ENCODE measurements around the gene CHAD. TPM values are rescaled to one million over a fixed set of nuclear protein-coding genes. Genes with fewer than 3 reads are reported as not detected.

The CHAD gene
- total RNA-seq, 4 donors from 2014 or later = not detected

GRCh38 chr17:50495918-50496317 is 27.2 kb upstream of the CHAD start:
- H3K4me3 ChIP-seq = no peak overlapping the region
- H3K27me3 ChIP-seq = no peaks in the 10 kb centered on the region
- no peaks in the 10 kb centered on the region for H3K36me3 ChIP-seq
- 89 to 100% methylated on average over 5 to 7 of the region's 8 CpGs for WGBS, 2 donors (ENCODE audit: low coverage in 1 of 2)
- TF ChIP-seq CTCF (IDR thresholded peaks at IDR 0.05) (no peak), POLR2AphosphoS5 (IDR thresholded peaks at IDR 0.05) (no peak), POLR2A (IDR thresholded peaks at IDR 0.05) (no peak), EP300 (IDR thresholded peaks at IDR 0.05) (no peak)
- ATAC-seq = no peak
- no peaks in the 10 kb centered on the region for H3K9me3 ChIP-seq
- no peak overlapping the region for H3K27ac ChIP-seq
- H3K4me1 ChIP-seq = no peaks in the 10 kb centered on the region

- no peak overlapping the region for H3K4me3 ChIP-seq
- H3K27me3 ChIP-seq = no peaks in the 10 kb centered on the region
- H3K9me3 ChIP-seq = no peaks in the 10 kb centered on the region
- no peak overlapping the region for H3K27ac ChIP-seq
- no peaks in the 10 kb centered on the region for H3K4me1 ChIP-seq
- TF ChIP-seq EP300 (IDR thresholded peaks at IDR 0.05) = no peak
- TF ChIP-seq POLR2AphosphoS5 (IDR thresholded peaks at IDR 0.05) = no peak
- TF ChIP-seq POLR2A (IDR thresholded peaks at IDR 0.05) = no peak
- no peak for TF ChIP-seq CTCF (IDR thresholded peaks at IDR 0.05)
- H3K36me3 ChIP-seq = no peaks in the 10 kb centered on the region
- 83 to 94% methylated on average over 2 to 4 of the region's 8 CpGs for WGBS, 2 donors (ENCODE audit: low coverage in 1 of 2)
- no peak for ATAC-seq
Measured at GRCh38 chr17:50495217-50495823, 26.6 kb upstream of the CHAD start.

GRCh38 chr17:50493744-50494143 is 25.1 kb upstream of the CHAD start:
- H3K27me3 ChIP-seq = no peaks in the 10 kb centered on the region
- TF ChIP-seq CTCF (IDR thresholded peaks at IDR 0.05) = no peak
- no peak for TF ChIP-seq POLR2A (IDR thresholded peaks at IDR 0.05)
- no peak for TF ChIP-seq POLR2AphosphoS5 (IDR thresholded peaks at IDR 0.05)
- TF ChIP-seq EP300 (IDR thresholded peaks at IDR 0.05) = no peak
- ATAC-seq = no peak
- H3K27ac ChIP-seq = no peak overlapping the region
- no peaks in the 10 kb centered on the region for H3K9me3 ChIP-seq
- H3K4me1 ChIP-seq = no peaks in the 10 kb centered on the region
- 29 to 40% methylated on average over 3 of the region's 3 CpGs for WGBS, 2 donors (ENCODE audit: low coverage in 1 of 2)
- no peaks in the 10 kb centered on the region for H3K36me3 ChIP-seq
- H3K4me3 ChIP-seq = no peak overlapping the region

GRCh38 chr17:50492214-50492613 is 23.5 kb upstream of the CHAD start:
- Histone ChIP-seq H3K4me3 (no peak overlapping the region), H3K36me3 (peaks cover 0 to 10% of the 10 kb centered on the region in 2 donors), H3K4me1 (no peaks in the 10 kb centered on the region), H3K27me3 (no peaks in the 10 kb centered on the region), H3K27ac (no peak overlapping the region), H3K9me3 (no peaks in the 10 kb centered on the region)
- WGBS, 2 donors (ENCODE audit: low coverage in 1 of 2) = 74 to 80% methylated on average over 1 to 8 of the region's 8 CpGs
- no peak for ATAC-seq
- TF ChIP-seq POLR2AphosphoS5 (IDR thresholded peaks at IDR 0.05) = no peak

GRCh38 chr17:50491505-50491904 is 22.8 kb upstream of the CHAD start:
- Histone ChIP-seq H3K4me3 (no peak overlapping the region), H3K27me3 (no peaks in the 10 kb centered on the region), H3K4me1 (no peaks in the 10 kb centered on the region), H3K9me3 (no peaks in the 10 kb centered on the region), H3K36me3 (peaks cover 0 to 16% of the 10 kb centered on the region in 2 donors), H3K27ac (no peak overlapping the region)
- no peak for ATAC-seq
- no peak for TF ChIP-seq CTCF (IDR thresholded peaks at IDR 0.05)
- TF ChIP-seq EP300 (IDR thresholded peaks at IDR 0.05) = no peak
- TF ChIP-seq POLR2AphosphoS5 (IDR thresholded peaks at IDR 0.05) = no peak
- TF ChIP-seq POLR2A (IDR thresholded peaks at IDR 0.05) = no peak
- WGBS, 2 donors (ENCODE audit: low coverage in 1 of 2) = 35 to 46% methylated on average over 1 of the region's 1 CpG

All from gastroesophageal sphincter (tissue), 4 donors.